ENCODE measurements around the gene MRGPRF.

MRGPRF gene

DNA sequence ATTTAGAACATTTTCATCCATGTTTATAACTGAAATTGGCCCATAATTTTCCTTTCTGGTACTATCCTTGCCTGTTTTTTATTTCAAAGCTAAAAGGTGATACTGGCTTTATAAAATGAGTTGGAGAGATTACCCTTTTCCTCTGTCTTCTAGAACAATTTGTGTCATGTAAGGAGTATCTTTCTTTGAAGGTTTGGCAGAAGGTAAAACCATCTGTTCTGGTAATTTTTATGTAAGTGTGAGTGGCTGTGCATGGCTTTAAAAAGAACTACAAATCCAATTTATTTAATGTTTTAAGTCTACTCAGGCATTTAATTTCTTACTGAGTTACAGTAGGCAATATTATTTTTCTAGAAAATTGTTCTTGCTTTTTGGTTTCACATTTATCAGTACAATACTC lies 24.6 kb downstream of the MRGPRF start:
- TF ChIP-seq POLR2AphosphoS5 (IDR thresholded peaks at IDR 0.05; ENCODE audit: low read depth, low read length): no peak
- TF ChIP-seq TAF1 (IDR thresholded peaks at IDR 0.05; ENCODE audit: borderline replicate concordance, low read depth, low read length): no peak
- TF ChIP-seq POLR2A (IDR thresholded peaks at IDR 0.05; ENCODE audit: low read depth, low read length): no peak
- no peak for DNase-seq (ENCODE audit: insufficient read length)
- FAIRE-seq: no peak

DNA sequence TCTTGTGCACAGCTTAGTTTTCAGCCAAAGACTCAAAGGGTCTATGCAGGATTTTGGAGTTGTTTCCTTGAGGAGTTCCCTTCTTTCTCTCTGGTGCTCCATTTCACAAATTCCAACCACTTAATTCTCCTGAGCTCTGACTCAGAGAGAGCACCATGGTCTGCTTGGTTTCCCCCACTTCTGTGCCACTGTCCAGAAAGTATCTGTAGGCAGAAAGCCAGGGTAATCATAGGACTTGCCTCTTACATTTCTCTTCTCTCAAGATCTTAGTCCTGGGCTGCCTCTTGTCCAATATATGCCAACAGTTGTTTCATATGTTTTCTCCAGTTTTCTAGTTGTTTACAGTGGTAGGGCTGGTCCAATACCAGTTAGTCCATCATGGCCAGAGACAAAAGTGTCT lies 25.8 kb downstream of the MRGPRF start:
- FAIRE-seq: no peak

DNA sequence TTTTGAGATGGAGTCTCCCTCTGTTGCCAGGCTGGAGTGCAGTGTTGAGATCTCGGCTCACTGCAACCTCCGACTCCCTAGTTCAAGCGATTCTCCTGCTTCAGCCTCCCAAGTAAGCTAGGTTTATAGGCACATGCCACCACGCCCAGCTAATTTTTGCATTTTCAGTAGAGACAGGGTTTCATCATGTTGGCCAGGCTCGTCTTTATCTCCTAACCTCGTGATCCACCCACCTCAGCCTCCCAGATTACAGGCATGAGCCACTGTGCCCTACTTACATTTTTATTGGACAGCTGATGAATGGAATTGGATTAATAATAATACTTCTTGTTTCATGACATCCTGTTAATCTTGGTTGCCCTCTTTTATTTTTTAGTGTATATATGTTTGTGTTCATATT lies 29.2 kb downstream of the MRGPRF start:
- FAIRE-seq: no peak
- no peak for DNase-seq (ENCODE audit: insufficient read length)
- TF ChIP-seq TAF1 (IDR thresholded peaks at IDR 0.05; ENCODE audit: borderline replicate concordance, low read depth, low read length) (no peak), POLR2A (IDR thresholded peaks at IDR 0.05; ENCODE audit: low read depth, low read length) (no peak), POLR2AphosphoS5 (IDR thresholded peaks at IDR 0.05; ENCODE audit: low read depth, low read length) (no peak)

More for the DNA sequence above, 25.8 kb downstream of the MRGPRF start:
- no peak for DNase-seq (ENCODE audit: insufficient read length)
- TF ChIP-seq POLR2A (IDR thresholded peaks at IDR 0.05; ENCODE audit: low read depth, low read length): no peak
- TF ChIP-seq POLR2AphosphoS5 (IDR thresholded peaks at IDR 0.05; ENCODE audit: low read depth, low read length): no peak
- TF ChIP-seq TAF1 (IDR thresholded peaks at IDR 0.05; ENCODE audit: borderline replicate concordance, low read depth, low read length): no peak

DNA sequence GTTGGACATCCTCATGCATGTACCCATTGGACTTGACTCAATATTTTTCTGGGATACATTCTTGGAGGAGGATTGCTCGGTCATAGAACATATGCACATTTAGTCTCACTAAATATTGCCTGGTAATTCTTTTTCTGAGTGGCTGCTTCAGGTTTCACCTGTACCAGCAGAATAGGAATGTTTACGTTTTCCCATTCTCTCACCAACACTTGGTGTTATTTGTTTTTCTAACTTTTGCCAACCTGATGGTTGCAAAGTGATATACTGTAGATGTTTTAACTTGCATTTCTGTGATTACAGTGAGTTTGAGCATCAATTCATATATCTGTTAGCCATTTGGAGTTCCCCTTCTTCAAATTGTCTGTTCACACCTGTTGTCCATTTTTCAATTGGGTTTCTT lies 30.9 kb downstream of the MRGPRF start:
- FAIRE-seq: no peak
- DNase-seq (ENCODE audit: insufficient read length): no peak
- TF ChIP-seq POLR2AphosphoS5 (IDR thresholded peaks at IDR 0.05; ENCODE audit: low read depth, low read length) (no peak), POLR2A (IDR thresholded peaks at IDR 0.05; ENCODE audit: low read depth, low read length) (no peak), TAF1 (IDR thresholded peaks at IDR 0.05; ENCODE audit: borderline replicate concordance, low read depth, low read length) (no peak)

DNA sequence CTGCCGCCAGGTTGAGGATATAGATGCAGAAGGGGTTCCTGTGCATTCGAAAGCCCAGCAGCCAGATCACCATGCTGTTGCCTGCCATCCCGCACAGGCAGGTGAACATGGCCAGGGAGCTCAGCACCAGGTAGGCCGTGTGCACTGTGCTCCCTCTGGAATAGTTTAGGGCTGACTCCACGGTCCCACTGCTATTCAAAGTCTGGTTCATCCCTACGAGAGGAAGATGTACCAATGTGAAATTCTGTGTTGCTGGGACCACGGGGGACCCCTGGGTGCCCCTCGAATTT lies 32.3 kb downstream of the MRGPRF start, which contains the start of gene MRGPRD:
Gene MRGPRD, minus strand, starts transcription at position 211 of the 290 bp plus-strand sequence. Its CDS starts 0 bp downstream, at position 211.
- TF ChIP-seq POLR2A (IDR thresholded peaks at IDR 0.05; ENCODE audit: low read depth, low read length) (no peak), TAF1 (IDR thresholded peaks at IDR 0.05; ENCODE audit: borderline replicate concordance, low read depth, low read length) (no peak), POLR2AphosphoS5 (IDR thresholded peaks at IDR 0.05; ENCODE audit: low read depth, low read length) (no peak)
- FAIRE-seq (no peak), DNase-seq (ENCODE audit: insufficient read length) (no peak)

DNA sequence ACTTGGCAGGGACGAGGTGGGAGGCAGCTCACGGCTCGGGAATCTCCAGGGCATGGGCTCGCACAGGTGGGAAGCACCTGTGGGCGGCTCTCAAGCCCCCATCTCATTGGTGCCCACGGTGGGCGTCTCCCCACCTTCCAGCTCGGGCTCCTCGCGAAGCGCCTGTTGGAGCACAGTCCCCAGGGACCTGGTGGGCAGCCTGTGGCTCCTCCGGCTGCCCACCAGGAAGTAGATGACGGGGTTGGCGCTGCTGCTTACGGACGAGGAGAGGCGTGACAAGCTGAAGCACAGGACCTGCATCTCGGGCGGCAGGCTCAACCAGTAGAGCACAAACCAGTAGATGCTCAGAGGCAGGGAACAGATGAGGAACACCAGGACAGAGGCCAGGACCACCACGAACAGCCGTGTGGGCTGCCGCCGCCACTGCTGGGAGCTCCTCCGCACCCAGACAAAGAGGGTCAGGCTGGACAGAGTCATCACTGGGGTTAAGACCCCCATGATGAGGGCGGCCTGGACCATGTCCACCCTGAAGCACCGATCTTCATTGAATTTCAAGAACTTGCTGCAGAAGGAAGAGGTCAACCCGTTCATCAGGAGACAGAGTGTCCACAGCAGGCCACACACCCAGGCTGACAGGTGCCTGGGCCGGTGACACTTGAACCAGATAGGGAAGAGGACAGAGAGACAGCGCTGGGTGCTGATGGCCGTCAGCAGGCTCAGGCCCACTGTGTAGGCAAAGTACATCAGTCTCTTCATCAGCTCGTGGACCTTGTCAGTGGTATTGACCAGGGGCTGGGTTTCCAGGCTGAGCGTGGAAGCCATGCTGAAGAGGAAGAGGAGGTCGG lies 32.9 kb downstream of the MRGPRF start:
- DNase-seq (ENCODE audit: insufficient read length): no peak
- TF ChIP-seq POLR2A (IDR thresholded peaks at IDR 0.05; ENCODE audit: low read depth, low read length) (no peak), TAF1 (IDR thresholded peaks at IDR 0.05; ENCODE audit: borderline replicate concordance, low read depth, low read length) (no peak), POLR2AphosphoS5 (IDR thresholded peaks at IDR 0.05; ENCODE audit: low read depth, low read length) (no peak)
- FAIRE-seq: no peak

DNA sequence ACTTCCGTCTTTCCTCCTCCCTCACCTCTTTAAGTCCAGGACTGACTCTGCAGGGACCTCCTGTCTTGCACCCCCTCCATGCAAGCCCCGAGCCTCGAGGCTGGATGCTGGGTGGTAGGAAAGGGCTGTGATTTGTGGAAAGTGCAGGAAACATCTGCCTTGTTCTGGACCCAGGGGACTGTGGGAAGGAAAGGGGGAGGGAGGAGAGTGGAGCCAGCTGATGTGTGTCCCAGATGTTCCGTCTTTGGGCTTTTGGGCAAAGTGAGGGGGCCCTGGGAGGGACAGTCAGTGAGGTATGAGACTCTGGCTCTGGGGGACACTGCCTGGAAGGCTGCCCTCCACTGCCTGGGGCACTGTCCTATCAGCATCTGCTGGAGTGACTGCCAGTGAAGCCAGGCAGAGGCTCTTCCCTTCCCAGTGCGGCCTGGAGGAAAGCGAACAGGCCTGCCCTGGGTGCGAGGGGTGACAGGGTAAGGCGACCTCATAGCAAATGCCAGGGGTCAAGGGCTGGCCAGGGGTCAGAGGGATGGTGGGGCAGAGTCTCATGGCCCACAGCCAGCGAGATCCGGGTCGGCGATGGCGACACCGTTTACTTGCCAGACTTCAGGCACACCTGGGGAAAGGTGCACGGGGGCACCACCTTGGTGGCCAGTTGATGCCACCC lies 34.0 kb downstream of the MRGPRF start:
- FAIRE-seq (no peak), DNase-seq (ENCODE audit: insufficient read length) (no peak)
- no peak for TF ChIP-seq POLR2A (IDR thresholded peaks at IDR 0.05; ENCODE audit: low read depth, low read length)
- no peak for TF ChIP-seq POLR2AphosphoS5 (IDR thresholded peaks at IDR 0.05; ENCODE audit: low read depth, low read length)

DNA sequence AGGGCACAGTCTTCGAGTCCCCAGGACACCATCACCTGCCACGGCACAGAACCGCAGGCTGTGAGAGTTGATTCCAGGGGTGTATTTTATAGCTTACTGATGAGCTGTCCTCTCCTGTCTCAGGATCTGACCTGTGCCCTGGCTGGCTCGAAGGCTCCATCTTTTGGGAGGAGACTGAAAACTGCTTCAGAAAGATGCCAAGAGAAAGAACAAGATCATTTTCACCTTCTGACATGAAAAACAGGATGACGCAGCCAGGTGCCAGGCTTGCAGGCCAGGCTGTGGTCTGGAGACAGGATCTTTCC lies 34.5 kb downstream of the MRGPRF start:
- no peak for TF ChIP-seq TAF1 (IDR thresholded peaks at IDR 0.05; ENCODE audit: borderline replicate concordance, low read depth, low read length)
- no peak for TF ChIP-seq POLR2A (IDR thresholded peaks at IDR 0.05; ENCODE audit: low read depth, low read length)
- no peak for TF ChIP-seq POLR2AphosphoS5 (IDR thresholded peaks at IDR 0.05; ENCODE audit: low read depth, low read length)
- no peak for FAIRE-seq
- DNase-seq (ENCODE audit: insufficient read length): no peak

DNA sequence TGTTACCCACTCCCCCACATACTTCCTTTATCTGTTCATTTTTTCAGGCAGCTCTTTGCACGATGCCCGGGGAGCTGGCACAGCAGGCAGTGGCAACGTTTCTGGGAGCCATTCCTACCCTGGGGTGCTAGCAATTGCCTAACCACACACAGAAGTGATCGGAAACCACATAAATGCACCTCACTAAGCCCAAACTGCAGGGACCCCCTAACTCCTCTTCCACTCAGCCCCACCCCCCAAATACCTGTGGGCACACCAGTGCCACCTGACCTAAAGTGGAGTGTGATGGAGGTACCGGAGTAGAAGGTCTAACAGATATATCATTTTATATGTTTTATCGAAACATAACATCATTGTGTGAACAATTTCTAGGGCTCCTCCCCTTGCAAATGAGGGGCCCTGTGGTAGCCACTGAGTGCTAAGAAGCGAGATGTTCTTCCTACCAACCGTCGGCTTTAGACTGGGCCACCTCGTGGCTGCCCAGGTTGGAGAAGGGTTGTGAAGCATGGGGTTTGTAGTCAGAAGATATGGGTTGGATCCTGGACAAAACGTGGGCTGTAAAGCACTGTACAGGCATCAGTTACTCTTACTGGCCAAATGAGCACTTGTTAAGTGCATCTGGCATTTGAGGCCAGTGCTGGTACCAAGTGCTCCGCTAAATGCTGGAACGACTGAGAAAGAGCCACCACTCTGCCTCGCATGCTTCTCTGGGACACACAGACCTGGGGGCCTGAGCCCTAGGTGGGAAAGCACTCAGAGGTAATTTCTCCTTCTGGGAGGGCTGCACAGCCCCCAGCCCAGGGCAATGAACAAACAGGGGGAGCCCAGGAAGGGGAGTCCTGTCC lies 35.0 kb downstream of the MRGPRF start:
- DNase-seq (ENCODE audit: insufficient read length) (no peak), FAIRE-seq (no peak)
- no peak for TF ChIP-seq POLR2A (IDR thresholded peaks at IDR 0.05; ENCODE audit: low read depth, low read length)
- TF ChIP-seq POLR2AphosphoS5 (IDR thresholded peaks at IDR 0.05; ENCODE audit: low read depth, low read length): no peak
- TF ChIP-seq TAF1 (IDR thresholded peaks at IDR 0.05; ENCODE audit: borderline replicate concordance, low read depth, low read length): no peak

DNA sequence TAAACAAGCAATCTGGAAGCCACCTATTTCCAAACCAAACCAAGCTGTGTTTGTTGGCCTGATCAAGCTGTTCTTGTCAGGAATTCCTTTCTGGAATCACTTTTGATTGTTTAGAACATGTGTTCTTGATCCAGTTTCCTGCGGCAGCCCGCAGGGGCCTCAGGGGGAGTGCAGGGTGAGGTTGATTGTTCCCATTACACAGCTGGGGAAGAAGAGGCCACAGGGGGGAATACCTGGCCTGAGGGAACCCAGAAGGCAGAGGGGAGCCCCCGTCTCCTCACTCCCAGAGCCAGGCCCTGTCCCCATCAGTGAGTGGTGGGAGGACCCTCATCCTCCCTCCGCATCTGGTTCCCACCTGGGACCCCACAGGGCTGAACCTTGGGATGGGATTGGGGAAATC lies 36.5 kb downstream of the MRGPRF start:
- DNase-seq (ENCODE audit: insufficient read length): no peak
- no peak for FAIRE-seq
- TF ChIP-seq TAF1 (IDR thresholded peaks at IDR 0.05; ENCODE audit: borderline replicate concordance, low read depth, low read length): no peak
- no peak for TF ChIP-seq POLR2AphosphoS5 (IDR thresholded peaks at IDR 0.05; ENCODE audit: low read depth, low read length)
- TF ChIP-seq POLR2A (IDR thresholded peaks at IDR 0.05; ENCODE audit: low read depth, low read length): no peak

DNA sequence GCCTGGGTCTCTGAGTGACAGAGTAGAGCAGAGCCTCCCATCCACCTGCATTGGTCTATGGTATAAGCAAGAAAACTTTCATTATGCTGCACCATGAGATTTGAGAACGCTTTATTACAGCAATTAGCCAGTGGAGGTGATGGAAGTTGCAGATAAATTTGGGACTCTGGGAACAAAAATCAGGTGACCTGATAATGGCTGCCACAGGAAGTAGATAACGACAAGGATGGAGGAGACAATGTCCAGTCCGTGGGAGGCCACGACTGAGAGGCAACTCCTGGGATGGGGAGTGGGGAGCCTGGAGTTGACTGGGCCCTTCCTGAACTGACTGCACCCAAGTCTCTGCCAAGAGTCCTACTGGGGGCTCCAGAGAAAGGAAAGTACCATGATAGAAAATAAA lies 37.0 kb downstream of the MRGPRF start:
- FAIRE-seq (no peak), DNase-seq (ENCODE audit: insufficient read length) (no peak)
- TF ChIP-seq POLR2A (IDR thresholded peaks at IDR 0.05; ENCODE audit: low read depth, low read length) (no peak), TAF1 (IDR thresholded peaks at IDR 0.05; ENCODE audit: borderline replicate concordance, low read depth, low read length) (no peak), POLR2AphosphoS5 (IDR thresholded peaks at IDR 0.05; ENCODE audit: low read depth, low read length) (no peak)
